CD14-positive monocyte (primary cell): Measurements from ENCODE around the gene THSD4. TPM values are rescaled to one million over a fixed set of nuclear protein-coding genes. Genes with fewer than 3 reads are reported as not detected.
"Not testable (repeated sequence)": the region's sequence is repeated elsewhere in the genome, so short reads cannot be mapped to it uniquely, and the experiment has no call there.

Source experiments
- DNase-seq, 3 donors: peaks; one replicate each; pipeline ENCODE4 v3.0.0-alpha.2; 2011 to 2022
- H2AFZ ChIP-seq: 2 replicates; pipeline ENCODE4 v1.6.0; 2012; ENCODE audit warnings: mild to moderate bottlenecking, low read depth, low read length, inconsistent platforms; ENCODE audit not compliant: insufficient read depth, poor library complexity, severe bottlenecking
- H3K27ac ChIP-seq, 2 donors: 1 replicate in 1 of 2; 2 replicates in 1 of 2; pipeline ENCODE4 v1.5.1; 2012 to 2013; ENCODE audit warnings: low read length in 2 of 2, control low read depth in 1 of 2, inconsistent platforms in 1 of 2, low read depth in 1 of 2, mild to moderate bottlenecking in 1 of 2
- H3K27me3 ChIP-seq, 2 donors: one replicate each; pipeline versions ENCODE4 v1.6.0 to v1.6.1; 2011 to 2013; ENCODE audit warnings: low read length in 2 of 2; ENCODE audit not compliant: control insufficient read depth in 2 of 2, insufficient read depth in 2 of 2
- H3K36me3 ChIP-seq, 2 donors: replicated peaks in 1 of 2; 1 replicate in 1 of 2; 2 replicates in 1 of 2; pipeline versions ENCODE4 v1.5.1 to v1.6.1; 2012 to 2013; ENCODE audit warnings: low read length in 2 of 2, control low read depth in 1 of 2, inconsistent platforms in 1 of 2, mild to moderate bottlenecking in 1 of 2; ENCODE audit not compliant: insufficient read depth in 2 of 2, control insufficient read depth in 1 of 2
- H3K4me1 ChIP-seq, 2 donors: 1 replicate in 1 of 2; 2 replicates in 1 of 2; pipeline versions ENCODE4 v1.5.1 to v1.6.1; 2012 to 2013; ENCODE audit warnings: low read length in 2 of 2, control low read depth in 1 of 2, inconsistent platforms in 1 of 2, mild to moderate bottlenecking in 1 of 2, moderate library complexity in 1 of 2; ENCODE audit not compliant: insufficient read depth in 2 of 2, control insufficient read depth in 1 of 2
- H3K4me2 ChIP-seq: replicated peaks from 2 replicates; pipeline ENCODE3; 2012; ENCODE audit warnings: low read length, moderate library complexity, mild to moderate bottlenecking; ENCODE audit not compliant: poor library complexity, severe bottlenecking; ENCODE audit errors: extremely low read depth
- H3K4me3 ChIP-seq, 3 experiments: fragments of 200-600 bp in 1 of 3; sonication (generic) in 1 of 3; replicated peaks in 1 of 3; 1 replicate in 2 of 3; 2 replicates in 1 of 3; pipeline ENCODE4 v1.5.1; 2011 to 2013; ENCODE audit warnings: low read length in 3 of 3, mild to moderate bottlenecking in 3 of 3, control low read depth in 2 of 3, low read depth in 2 of 3, inconsistent platforms in 1 of 3, moderate library complexity in 1 of 3
- H3K79me2 ChIP-seq: 2 replicates; pipeline ENCODE4 v1.6.0; 2012; ENCODE audit warnings: mild to moderate bottlenecking, control low read depth, inconsistent platforms, low read length, moderate library complexity; ENCODE audit not compliant: insufficient read depth
- H3K9ac ChIP-seq: 2 replicates; pipeline ENCODE4 v1.6.0; 2017; ENCODE audit warnings: low read length, mild to moderate bottlenecking; ENCODE audit not compliant: insufficient read depth, poor library complexity, severe bottlenecking
- H3K9me3 ChIP-seq, 2 donors: replicated peaks in 1 of 2; 1 replicate in 1 of 2; 2 replicates in 1 of 2; pipeline versions ENCODE4 v1.5.1 to v1.6.1; 2012 to 2013; ENCODE audit warnings: low read length in 2 of 2, control low read depth in 1 of 2; ENCODE audit not compliant: control insufficient read depth in 1 of 2, insufficient read depth in 1 of 2
- H4K20me1 ChIP-seq: 2 replicates; pipeline ENCODE4 v1.6.0; 2012; ENCODE audit warnings: mild to moderate bottlenecking, low read length, control low read depth, moderate library complexity; ENCODE audit not compliant: insufficient read depth
- H3K27ac Mint-ChIP-seq, 7 donors: one replicate each; pipeline ENCODE4 v1.8.0; 2020; ENCODE audit warnings: mild to moderate bottlenecking in 7 of 7, mixed read lengths in 7 of 7, moderate library complexity in 6 of 7, inconsistent platforms in 2 of 7
- H3K27me3 Mint-ChIP-seq, 3 donors: one replicate each; pipeline ENCODE4 v1.8.0; 2021 to 2022; ENCODE audit warnings: low read depth in 3 of 3, mild to moderate bottlenecking in 3 of 3, mixed read lengths in 3 of 3, moderate library complexity in 3 of 3, inconsistent platforms in 1 of 3
- H3K36me3 Mint-ChIP-seq, 2 donors: one replicate each; pipeline ENCODE4 v1.8.0; 2020; ENCODE audit warnings: mixed read lengths in 2 of 2, inconsistent platforms in 1 of 2, mild to moderate bottlenecking in 1 of 2
- H3K4me1 Mint-ChIP-seq: one replicate; pipeline ENCODE4 v1.8.0; 2020; ENCODE audit warnings: mild to moderate bottlenecking, mixed read lengths
- H3K4me3 Mint-ChIP-seq, 2 donors: one replicate each; pipeline ENCODE4 v1.8.0; 2020; ENCODE audit warnings: mild to moderate bottlenecking in 2 of 2, mixed read lengths in 2 of 2, moderate library complexity in 1 of 2
- H3K9me3 Mint-ChIP-seq, 7 donors: one replicate each; pipeline ENCODE4 v1.8.0; 2020 to 2022; ENCODE audit warnings: mixed read lengths in 7 of 7, mild to moderate bottlenecking in 6 of 7, moderate library complexity in 6 of 7, inconsistent platforms in 2 of 7
- WGBS: methylation state at CpG from one replicate; pipeline ENCODE4 v1.1.5; 2013; ENCODE audit warnings: missing lambda C conversion rate; ENCODE audit not compliant: insufficient coverage; 5-methylcytosine and 5-hydroxymethylcytosine counted together
- intact Hi-C, 2 donors: fragments of 100-400 bp; cut with micrococcal nuclease; formaldehyde crosslinking; loops; one replicate each; pipeline versions ENCODE4 v1.15.0 to v1.15.1; 2023
- polyA plus RNA-seq, 3 donors: library from polyadenylated mRNA; depleted of rRNA in 1 of 3; unstranded in 2 of 3; stranded (reverse) in 1 of 3; fragments of 300-500 nt in 2 of 3; fragments of >200 nt in 1 of 3; fragmentation: Illumina TruSeq in 2 of 3; gene quantifications; 1 replicate in 2 of 3; 2 replicates in 1 of 3; pipeline ENCODE4 v1.2.3, GENCODE V29; 2012 to 2021
- TF ChIP-seq, protein P1 (sequence below): fragments of 200-600 bp; IDR thresholded peaks from one replicate; pipeline ENCODE4 v1.8.0; 2022; ENCODE audit warnings: antibody characterized with exemption, mild to moderate bottlenecking

Gene THSD4
- polyA plus RNA-seq, 3 donors, result not detected

- Mint-ChIP-seq H3K27me3 (peaks cover 3 to 4% (median 3%) of the 10 kb centered on the region in 3 donors), H3K4me1 (no peaks in the 10 kb centered on the region), H3K9me3 (peaks cover 1 to 7% (median 3%) of the 10 kb centered on the region in 7 donors), H3K4me3 (no peak overlapping the region), H3K27ac (no peak overlapping the region), H3K36me3 (no peaks in the 10 kb centered on the region)
- Histone ChIP-seq H3K4me3 (no peak overlapping the region), H3K4me1 (no peaks in the 10 kb centered on the region), H3K4me2 (no peak overlapping the region), H4K20me1 (no peaks in the 10 kb centered on the region), H3K9ac (no peak overlapping the region), H3K79me2 (no peaks in the 10 kb centered on the region), H2AFZ (no peak overlapping the region), H3K36me3 (no peaks in the 10 kb centered on the region), H3K27ac (no peak overlapping the region), H3K9me3 (no peaks in the 10 kb centered on the region), H3K27me3 (no peaks in the 10 kb centered on the region)
- TF ChIP-seq, protein P1, sequence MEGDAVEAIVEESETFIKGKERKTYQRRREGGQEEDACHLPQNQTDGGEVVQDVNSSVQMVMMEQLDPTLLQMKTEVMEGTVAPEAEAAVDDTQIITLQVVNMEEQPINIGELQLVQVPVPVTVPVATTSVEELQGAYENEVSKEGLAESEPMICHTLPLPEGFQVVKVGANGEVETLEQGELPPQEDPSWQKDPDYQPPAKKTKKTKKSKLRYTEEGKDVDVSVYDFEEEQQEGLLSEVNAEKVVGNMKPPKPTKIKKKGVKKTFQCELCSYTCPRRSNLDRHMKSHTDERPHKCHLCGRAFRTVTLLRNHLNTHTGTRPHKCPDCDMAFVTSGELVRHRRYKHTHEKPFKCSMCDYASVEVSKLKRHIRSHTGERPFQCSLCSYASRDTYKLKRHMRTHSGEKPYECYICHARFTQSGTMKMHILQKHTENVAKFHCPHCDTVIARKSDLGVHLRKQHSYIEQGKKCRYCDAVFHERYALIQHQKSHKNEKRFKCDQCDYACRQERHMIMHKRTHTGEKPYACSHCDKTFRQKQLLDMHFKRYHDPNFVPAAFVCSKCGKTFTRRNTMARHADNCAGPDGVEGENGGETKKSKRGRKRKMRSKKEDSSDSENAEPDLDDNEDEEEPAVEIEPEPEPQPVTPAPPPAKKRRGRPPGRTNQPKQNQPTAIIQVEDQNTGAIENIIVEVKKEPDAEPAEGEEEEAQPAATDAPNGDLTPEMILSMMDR, result no peak
- intact Hi-C loops, result no loop called here
- DNase-seq, result no peak
- 100% methylated on average over 1 of the region's 4 CpGs for WGBS
These were observed 251.3 kb downstream of the THSD4 start for GRCh38 chr15:71366522-71366921.

- Histone ChIP-seq H3K9me3 (no peaks in the 10 kb centered on the region), H3K79me2 (no peaks in the 10 kb centered on the region), H4K20me1 (no peaks in the 10 kb centered on the region), H3K4me1 (no peaks in the 10 kb centered on the region), H3K4me3 (no peak overlapping the region), H3K4me2 (no peak overlapping the region), H3K27me3 (no peaks in the 10 kb centered on the region), H2AFZ (no peak overlapping the region), H3K27ac (no peak overlapping the region), H3K36me3 (no peaks in the 10 kb centered on the region), H3K9ac (no peak overlapping the region)
- Mint-ChIP-seq H3K4me1 (no peaks in the 10 kb centered on the region), H3K4me3 (no peak overlapping the region), H3K27ac (no peak overlapping the region), H3K9me3 (peaks cover 1 to 7% (median 3%) of the 10 kb centered on the region in 7 donors), H3K27me3 (peaks cover 2 to 4% (median 3%) of the 10 kb centered on the region in 3 donors), H3K36me3 (no peaks in the 10 kb centered on the region)
- intact Hi-C loops, result no loop called here
- WGBS, result no CpG with 5 or more reads among the region's 3 CpGs
- TF ChIP-seq, protein P1, result no peak
- no peak for DNase-seq
These were observed 251.7 kb downstream of the THSD4 start for GRCh38 chr15:71366926-71367325.

GRCh38 chr15:71367737-71368136, 252.5 kb downstream of the THSD4 start:
- H4K20me1 ChIP-seq, intact Hi-C loops: not testable (repeated sequence)

More at GRCh38 chr15:71367737-71368136, 252.5 kb downstream of the THSD4 start:
- H3K4me1 Mint-ChIP-seq, H3K27ac ChIP-seq, H2AFZ ChIP-seq, H3K36me3 ChIP-seq, H3K4me3 Mint-ChIP-seq, H3K9ac ChIP-seq, H3K27me3 Mint-ChIP-seq, DNase-seq, H3K36me3 Mint-ChIP-seq, H3K4me3 ChIP-seq, H3K4me2 ChIP-seq, H3K79me2 ChIP-seq, H3K4me1 ChIP-seq, H3K9me3 ChIP-seq, H3K27me3 ChIP-seq, H3K9me3 Mint-ChIP-seq, H3K27ac Mint-ChIP-seq: not testable (repeated sequence)
- no CpG with 5 or more reads among the region's 1 CpG for WGBS
